DND-41 (cell line): Measurements from ENCODE around the gene MVB12B.

Experiments used
- ATAC-seq: fragments of 200-7000 bp; cut with Tn5 transposase; 3 replicates; pipeline ENCODE4 v1.9.1; 2021; ENCODE audit warnings: low read depth; ENCODE audit not compliant: insufficient read depth
- DNase-seq: peaks from one replicate; pipeline ENCODE4 v3.0.0-alpha.2; 2020
- H2AFZ ChIP-seq: 2 replicates; pipeline ENCODE4 v1.6.0; 2012; ENCODE audit warnings: low read depth, low read length
- H3K27ac ChIP-seq: 2 replicates; pipeline ENCODE4 v1.5.1; 2012; ENCODE audit warnings: low read length, inconsistent platforms
- H3K27me3 ChIP-seq: fragments of 200-600 bp; sonication (generic); 2 replicates; pipeline ENCODE4 v1.6.0; 2012; ENCODE audit warnings: low read length, mild to moderate bottlenecking, inconsistent platforms; ENCODE audit not compliant: insufficient read depth, poor library complexity
- H3K36me3 ChIP-seq: 2 replicates; pipeline ENCODE4 v1.5.1; 2012; ENCODE audit warnings: low read length, inconsistent platforms; ENCODE audit not compliant: insufficient read depth
- H3K4me1 ChIP-seq: 2 replicates; pipeline ENCODE4 v1.5.1; 2012; ENCODE audit warnings: mild to moderate bottlenecking, low read length; ENCODE audit not compliant: insufficient read depth
- H3K4me2 ChIP-seq: 2 replicates; pipeline ENCODE4 v1.6.0; 2012; ENCODE audit warnings: mild to moderate bottlenecking, moderate library complexity, low read length, inconsistent platforms; ENCODE audit not compliant: insufficient read depth
- H3K4me3 ChIP-seq, 2 experiments: fragments of 200-600 bp in 1 of 2; shearing (Covaris generic) in 1 of 2; 2 replicates each; pipeline ENCODE4 v1.5.1; 2012 to 2016; ENCODE audit warnings: inconsistent platforms in 2 of 2, low read length in 2 of 2, mild to moderate bottlenecking in 2 of 2, low read depth in 1 of 2, moderate library complexity in 1 of 2
- H3K79me2 ChIP-seq: 2 replicates; pipeline ENCODE4 v1.6.0; 2012; ENCODE audit warnings: low read length, inconsistent platforms; ENCODE audit not compliant: insufficient read depth
- H3K9ac ChIP-seq: 2 replicates; pipeline ENCODE4 v1.6.0; 2012; ENCODE audit warnings: low read depth, mild to moderate bottlenecking, inconsistent platforms, low read length, moderate library complexity
- H3K9me3 ChIP-seq: 2 replicates; pipeline ENCODE4 v1.5.1; 2012; ENCODE audit warnings: low read length, moderate library complexity, mild to moderate bottlenecking, inconsistent platforms; ENCODE audit not compliant: insufficient read depth, severe bottlenecking
- H4K20me1 ChIP-seq: 2 replicates; pipeline ENCODE4 v1.6.0; 2012; ENCODE audit warnings: low read length; ENCODE audit not compliant: insufficient read depth
- EZH2 ChIP-seq: IDR thresholded peaks from 3 replicates; pipeline ENCODE4 v1.6.1; 2012; ENCODE audit warnings: borderline replicate concordance, low read depth, mild to moderate bottlenecking, moderate library complexity, low read length, inconsistent platforms; ENCODE audit not compliant: severe bottlenecking
- TF ChIP-seq, protein P1 (sequence below): IDR thresholded peaks from 2 replicates; pipeline ENCODE4 v1.5.1; 2012; ENCODE audit warnings: borderline replicate concordance, low read length, moderate library complexity, mild to moderate bottlenecking; ENCODE audit not compliant: poor library complexity, severe bottlenecking; ENCODE audit errors: extremely low read depth

MVB12B gene

DNA sequence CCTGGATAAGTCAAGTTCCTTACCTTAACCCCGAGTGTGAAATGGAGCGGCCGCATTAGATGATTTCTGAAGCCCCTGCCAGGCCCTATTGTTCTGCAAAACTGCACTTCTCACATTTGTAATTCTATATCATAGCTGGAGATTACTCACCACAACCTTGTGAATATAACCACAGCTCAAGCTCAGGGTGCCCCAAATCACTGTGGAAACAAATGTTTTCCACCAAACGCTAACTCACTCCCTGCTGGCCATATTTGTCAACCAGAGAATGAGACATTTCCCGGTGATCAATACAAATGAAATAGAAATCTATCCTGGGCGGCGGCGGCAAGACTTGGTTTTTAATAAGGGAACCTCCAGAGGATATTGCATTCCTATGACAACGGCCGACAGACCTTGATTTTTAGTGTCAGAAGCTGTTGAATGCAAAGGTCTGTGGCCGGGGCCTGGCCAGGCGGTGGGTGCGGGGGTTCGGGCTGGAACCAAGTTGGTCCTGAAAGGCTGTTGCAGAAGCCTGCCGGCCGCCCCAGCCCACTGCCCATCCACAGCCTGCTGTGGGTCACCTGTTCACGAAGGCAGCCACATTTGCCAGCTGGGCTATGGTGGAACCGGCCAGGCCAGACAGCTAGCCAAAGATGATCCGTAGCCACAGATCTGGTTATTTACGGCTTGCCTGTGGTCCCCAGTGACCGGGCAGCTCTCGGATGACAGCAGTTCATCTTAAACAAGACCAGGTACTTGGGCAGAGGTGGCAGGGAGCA, 193.2 kb downstream of the MVB12B start:
- TF ChIP-seq, protein P1, sequence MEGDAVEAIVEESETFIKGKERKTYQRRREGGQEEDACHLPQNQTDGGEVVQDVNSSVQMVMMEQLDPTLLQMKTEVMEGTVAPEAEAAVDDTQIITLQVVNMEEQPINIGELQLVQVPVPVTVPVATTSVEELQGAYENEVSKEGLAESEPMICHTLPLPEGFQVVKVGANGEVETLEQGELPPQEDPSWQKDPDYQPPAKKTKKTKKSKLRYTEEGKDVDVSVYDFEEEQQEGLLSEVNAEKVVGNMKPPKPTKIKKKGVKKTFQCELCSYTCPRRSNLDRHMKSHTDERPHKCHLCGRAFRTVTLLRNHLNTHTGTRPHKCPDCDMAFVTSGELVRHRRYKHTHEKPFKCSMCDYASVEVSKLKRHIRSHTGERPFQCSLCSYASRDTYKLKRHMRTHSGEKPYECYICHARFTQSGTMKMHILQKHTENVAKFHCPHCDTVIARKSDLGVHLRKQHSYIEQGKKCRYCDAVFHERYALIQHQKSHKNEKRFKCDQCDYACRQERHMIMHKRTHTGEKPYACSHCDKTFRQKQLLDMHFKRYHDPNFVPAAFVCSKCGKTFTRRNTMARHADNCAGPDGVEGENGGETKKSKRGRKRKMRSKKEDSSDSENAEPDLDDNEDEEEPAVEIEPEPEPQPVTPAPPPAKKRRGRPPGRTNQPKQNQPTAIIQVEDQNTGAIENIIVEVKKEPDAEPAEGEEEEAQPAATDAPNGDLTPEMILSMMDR: no peak
- no peak for TF ChIP-seq EZH2
- Histone ChIP-seq H3K4me3 (no peak overlapping the region), H3K27me3 (peaks cover 38% of the 10 kb centered on the region), H3K9me3 (no peaks in the 10 kb centered on the region), H2AFZ (no peak overlapping the region), H3K79me2 (no peaks in the 10 kb centered on the region), H3K4me2 (no peak overlapping the region), H3K27ac (no peak overlapping the region), H3K36me3 (no peaks in the 10 kb centered on the region), H3K9ac (no peak overlapping the region), H3K4me1 (peaks cover 16% of the 10 kb centered on the region; the same call in 1 of the 2 replicates), H4K20me1 (peaks cover 9% of the 10 kb centered on the region; the same call in 1 of the 2 replicates)
- DNase-seq: no peak
- ATAC-seq: no peak

DNA sequence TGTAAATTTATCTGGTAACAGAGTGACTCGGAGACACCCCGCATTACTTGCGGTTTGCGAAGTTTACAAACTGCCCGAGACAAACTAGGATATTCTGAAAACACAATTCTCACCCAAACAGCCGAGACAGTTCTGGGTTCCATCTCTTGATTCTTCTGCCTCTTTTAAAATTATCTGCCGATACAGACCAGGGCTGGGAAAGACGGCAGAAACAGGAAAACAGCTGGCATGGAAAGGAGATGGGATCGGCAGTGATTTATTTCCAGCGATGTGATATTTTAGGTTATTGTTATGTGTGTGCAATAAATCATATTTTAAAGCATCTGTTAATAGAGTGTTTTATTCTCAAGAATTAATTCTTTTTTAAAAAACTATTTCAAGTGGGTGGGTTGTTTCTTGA, 193.8 kb downstream of the MVB12B start:
- no peak overlapping the region for H3K27ac ChIP-seq
- peaks cover 16% of the 10 kb centered on the region; the same call in 1 of the 2 replicates for H3K4me1 ChIP-seq
- H3K4me3 ChIP-seq: no peak overlapping the region
- no peak overlapping the region for H3K4me2 ChIP-seq
- no peaks in the 10 kb centered on the region for H3K36me3 ChIP-seq
- ATAC-seq (no peak), DNase-seq (no peak)
- peaks cover 9% of the 10 kb centered on the region; the same call in 1 of the 2 replicates for H4K20me1 ChIP-seq
- no peaks in the 10 kb centered on the region for H3K9me3 ChIP-seq
- H2AFZ ChIP-seq: no peak overlapping the region
- H3K79me2 ChIP-seq: no peaks in the 10 kb centered on the region
- H3K27me3 ChIP-seq: peaks cover 41% of the 10 kb centered on the region
- H3K9ac ChIP-seq: no peak overlapping the region
- TF ChIP-seq, protein P1: no peak
- no peak for TF ChIP-seq EZH2

DNA sequence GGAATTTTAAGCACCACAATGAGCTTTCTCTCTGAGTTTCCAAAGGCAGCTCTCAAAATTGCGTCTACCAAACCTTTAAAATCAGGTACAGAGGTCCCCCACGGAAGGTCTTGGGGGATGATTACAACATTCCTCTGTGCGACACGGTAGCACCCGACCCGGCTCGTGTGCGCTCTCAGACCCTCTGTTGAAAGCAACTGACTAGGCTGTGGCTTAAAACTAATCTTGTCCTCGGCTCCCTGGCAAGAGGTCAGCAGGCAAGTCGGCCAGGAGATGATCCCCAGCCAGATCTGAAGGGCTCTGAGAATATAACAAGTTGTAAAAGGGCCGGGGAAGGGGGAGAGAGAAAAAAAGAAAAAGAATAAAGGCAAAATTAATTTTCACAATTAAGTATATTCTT, 194.5 kb downstream of the MVB12B start:
- TF ChIP-seq EZH2: no peak
- TF ChIP-seq, protein P1: no peak
- ATAC-seq (no peak), DNase-seq (no peak)
- H3K9me3 ChIP-seq: no peaks in the 10 kb centered on the region
- peaks cover 41% of the 10 kb centered on the region for H3K27me3 ChIP-seq
- no peak overlapping the region for H3K4me2 ChIP-seq
- H3K9ac ChIP-seq: no peak overlapping the region
- no peak overlapping the region for H3K4me3 ChIP-seq
- peaks cover 16% of the 10 kb centered on the region; the same call in 1 of the 2 replicates for H3K4me1 ChIP-seq
- H4K20me1 ChIP-seq: peaks cover 9% of the 10 kb centered on the region; the same call in 1 of the 2 replicates
- no peaks in the 10 kb centered on the region for H3K79me2 ChIP-seq
- H3K27ac ChIP-seq: no peak overlapping the region
- H3K36me3 ChIP-seq: no peaks in the 10 kb centered on the region
- H2AFZ ChIP-seq: no peak overlapping the region
